ENCODE measurements around the gene TMEM80.
A peak's percentile ranks its signal among the peaks of the same experiment; 100 is the strongest.

Gene TMEM80

GRCh38 chr11:721247-721740 is 25.7 kb downstream of the TMEM80 start:
- no peak overlapping the region for H3K4me3 ChIP-seq (replicated peaks in 1 of 2; ENCODE audit: low read depth in 2 of 2, low read length in 2 of 2)

GRCh38 chr11:721741-722345 is 26.2 kb downstream of the TMEM80 start:
- DNase-seq (ENCODE audit: low read depth in 2 of 2): no peak
- H3K4me3 ChIP-seq (replicated peaks in 1 of 2; ENCODE audit: low read depth in 2 of 2, low read length in 2 of 2): no peak overlapping the region
- TF ChIP-seq CTCF (IDR thresholded peaks at IDR 0.05; ENCODE audit: low read depth, low read length): no peak

More at GRCh38 chr11:721247-721740, 25.7 kb downstream of the TMEM80 start:
- no peak for TF ChIP-seq CTCF (IDR thresholded peaks at IDR 0.05; ENCODE audit: low read depth, low read length)
- no peak for DNase-seq (ENCODE audit: low read depth in 2 of 2)

- TF ChIP-seq CTCF (IDR thresholded peaks at IDR 0.05; ENCODE audit: low read depth, low read length): no peak
- DNase-seq (ENCODE audit: low read depth in 2 of 2): no peak
- no peak overlapping the region for H3K4me3 ChIP-seq (replicated peaks in 1 of 2; ENCODE audit: low read depth in 2 of 2, low read length in 2 of 2)
These were observed 26.8 kb downstream of the TMEM80 start for GRCh38 chr11:722346-722811.

- no peak overlapping the region for H3K4me3 ChIP-seq (replicated peaks in 1 of 2; ENCODE audit: low read depth in 2 of 2, low read length in 2 of 2)
- DNase-seq (ENCODE audit: low read depth in 2 of 2): peak; percentile 67 to 70
These were observed 27.7 kb downstream of the TMEM80 start for GRCh38 chr11:723120-723883.

GRCh38 chr11:724049-724777 is 28.6 kb downstream of the TMEM80 start:
- no peak for TF ChIP-seq CTCF (IDR thresholded peaks at IDR 0.05; ENCODE audit: low read depth, low read length)
- no peak overlapping the region for H3K4me3 ChIP-seq (replicated peaks in 1 of 2; ENCODE audit: low read depth in 2 of 2, low read length in 2 of 2)
- DNase-seq (ENCODE audit: low read depth in 2 of 2): no peak

More at GRCh38 chr11:723120-723883, 27.7 kb downstream of the TMEM80 start:
- peak; percentile 49 for TF ChIP-seq CTCF (IDR thresholded peaks at IDR 0.05; ENCODE audit: low read depth, low read length)

- no peak for DNase-seq (ENCODE audit: low read depth in 2 of 2)
- H3K4me3 ChIP-seq (replicated peaks in 1 of 2; ENCODE audit: low read depth in 2 of 2, low read length in 2 of 2): no peak overlapping the region
- no peak for TF ChIP-seq CTCF (IDR thresholded peaks at IDR 0.05; ENCODE audit: low read depth, low read length)
These were observed 29.3 kb downstream of the TMEM80 start for GRCh38 chr11:724778-725386.

Data from cardiac fibroblast (primary cell).